Stimulated activated CD8-positive, alpha-beta memory T cell treated with anti-CD3 and anti-CD28 coated beads, Interleukin-12 subunit alpha, Interleukin-12 subunit beta, amount 100 ng/mL, for 1 hour (primary cell): Measurements from ENCODE around the gene LYRM9.
A peak's percentile ranks its signal among the peaks of the same experiment; 100 is the strongest.
"Not testable (repeated sequence)": the region's sequence is repeated elsewhere in the genome, so short reads cannot be mapped to it uniquely, and the experiment has no call there.

ENCODE experiments used
- DNase-seq: peaks from one replicate; pipeline ENCODE4 v3.0.0-alpha.2; 2020; ENCODE audit warnings: low read depth

LYRM9 gene

GRCh38 chr17:27892866-27893769 is at the start of gene LYRM9:
TSS of gene LYRM9 (minus strand) at chr17:27893365. CDS start at chr17:27882694, 10,671 bp downstream.
- peak; percentile 88 for DNase-seq

GRCh38 chr17:27940503-27941428 is 47.6 kb upstream of the LYRM9 start:
- no peak for DNase-seq

GRCh38 chr17:27939474-27940465 is 46.6 kb upstream of the LYRM9 start:
- DNase-seq, result no peak

- DNase-seq, result no peak
Measured at GRCh38 chr17:27938864-27939263, 45.7 kb upstream of the LYRM9 start.

GRCh38 chr17:27938241-27938640 is 45.1 kb upstream of the LYRM9 start:
- DNase-seq, result no peak

- no peak for DNase-seq
Measured at GRCh38 chr17:27937025-27937546, 43.9 kb upstream of the LYRM9 start.

- no peak for DNase-seq
Measured at GRCh38 chr17:27930000-27930399, 36.8 kb upstream of the LYRM9 start.

GRCh38 chr17:27928587-27928986 is 35.4 kb upstream of the LYRM9 start:
- DNase-seq, result no peak

- no peak for DNase-seq
Measured at GRCh38 chr17:27927781-27928180, 34.6 kb upstream of the LYRM9 start.

- DNase-seq, result no peak
Measured at GRCh38 chr17:27921599-27921998, 28.4 kb upstream of the LYRM9 start.

- DNase-seq, result no peak
Measured at GRCh38 chr17:27921077-27921476, 27.9 kb upstream of the LYRM9 start.

GRCh38 chr17:27920569-27920968 is 27.4 kb upstream of the LYRM9 start:
- no peak for DNase-seq

- no peak for DNase-seq
Measured at GRCh38 chr17:27919079-27919478, 25.9 kb upstream of the LYRM9 start.

- DNase-seq, result no peak
Measured at GRCh38 chr17:27918498-27918897, 25.3 kb upstream of the LYRM9 start.

- DNase-seq, result no peak
Measured at GRCh38 chr17:27917000-27917399, 23.8 kb upstream of the LYRM9 start.

GRCh38 chr17:27915709-27916108 is 22.5 kb upstream of the LYRM9 start:
- no peak for DNase-seq

GRCh38 chr17:27914382-27914781 is 21.2 kb upstream of the LYRM9 start:
- DNase-seq, result no peak

- no peak for DNase-seq
Measured at GRCh38 chr17:27912964-27913363, 19.8 kb upstream of the LYRM9 start.

- not testable (repeated sequence) for DNase-seq
Measured at GRCh38 chr17:27912299-27912698, 19.1 kb upstream of the LYRM9 start.

GRCh38 chr17:27907976-27908558 is 14.9 kb upstream of the LYRM9 start:
- DNase-seq, result no peak

GRCh38 chr17:27906623-27907022 is 13.5 kb upstream of the LYRM9 start:
- DNase-seq, result no peak
